Loucy (cell line): Measurements from ENCODE around the gene LGALS7B.
"Not testable (repeated sequence)": the region's sequence is repeated elsewhere in the genome, so short reads cannot be mapped to it uniquely, and the experiment has no call there.

Experiments used
- H2AFZ ChIP-seq: fragments of 200-600 bp; sonication (generic); 2 replicates; pipeline ENCODE4 v1.6.0; 2016; ENCODE audit warnings: antibody characterized with exemption, mild to moderate bottlenecking, low read length, moderate library complexity
- H3F3A ChIP-seq: fragments of 200-600 bp; 2 replicates; pipeline ENCODE4 v1.6.0; 2016; ENCODE audit warnings: antibody characterized with exemption, low read depth, mild to moderate bottlenecking
- H3K27me3 ChIP-seq: fragments of 200-600 bp; sonication (generic); 2 replicates; pipeline ENCODE4 v1.6.1; 2014; ENCODE audit warnings: low read length, mild to moderate bottlenecking; ENCODE audit not compliant: insufficient read depth, poor library complexity, severe bottlenecking
- H3K36me3 ChIP-seq: fragments of 200-600 bp; sonication (generic); 2 replicates; pipeline ENCODE4 v1.6.1; 2016; ENCODE audit warnings: low read length; ENCODE audit not compliant: insufficient read depth
- H3K4me1 ChIP-seq: fragments of 200-600 bp; sonication (generic); 2 replicates; pipeline ENCODE4 v1.5.1; 2014; ENCODE audit warnings: low read length, mild to moderate bottlenecking; ENCODE audit not compliant: insufficient read depth, poor library complexity, severe bottlenecking
- H3K4me2 ChIP-seq: fragments of 200-600 bp; sonication (generic); 2 replicates; pipeline ENCODE4 v1.6.0; 2014; ENCODE audit warnings: antibody characterized with exemption, low read length, low read depth, mild to moderate bottlenecking; ENCODE audit not compliant: poor library complexity, severe bottlenecking
- H3K4me3 ChIP-seq: fragments of 200-600 bp; sonication (generic); 2 replicates; pipeline ENCODE4 v1.5.1; 2014; ENCODE audit warnings: low read length, mild to moderate bottlenecking, mixed read lengths; ENCODE audit not compliant: poor library complexity, severe bottlenecking
- H3K79me2 ChIP-seq: fragments of 200-600 bp; sonication (generic); 2 replicates; pipeline ENCODE4 v1.6.1; 2014; ENCODE audit warnings: low read length; ENCODE audit not compliant: insufficient read depth
- H3K9ac ChIP-seq: fragments of 200-600 bp; sonication (generic); 2 replicates; pipeline ENCODE4 v1.6.0; 2014; ENCODE audit warnings: mild to moderate bottlenecking, low read depth, low read length, moderate library complexity; ENCODE audit not compliant: poor library complexity, severe bottlenecking
- H3K9me2 ChIP-seq: fragments of 200-600 bp; sonication (generic); replicated peaks from 2 replicates; pipeline ENCODE4 v1.6.1; 2016; ENCODE audit warnings: low read depth, low read length, mixed read lengths
- H3K9me3 ChIP-seq: fragments of 200-600 bp; sonication (generic); 2 replicates; pipeline ENCODE4 v1.6.1; 2014; ENCODE audit warnings: mild to moderate bottlenecking, antibody characterized with exemption, low read length, low read depth; ENCODE audit not compliant: insufficient read depth
- H4K20me1 ChIP-seq: fragments of 200-600 bp; sonication (generic); 2 replicates; pipeline ENCODE4 v1.6.0; 2014; ENCODE audit warnings: antibody characterized with exemption, low read length, mild to moderate bottlenecking; ENCODE audit not compliant: insufficient read depth, poor library complexity, severe bottlenecking
- CTCF ChIP-seq: fragments of 200-600 bp; sonication (generic); conservative IDR thresholded peaks from 2 replicates; pipeline ENCODE4 v1.5.1; 2014; ENCODE audit warnings: mild to moderate bottlenecking, antibody characterized with exemption, low read length
- EZH2phosphoT487 ChIP-seq: fragments of 200-600 bp; IDR thresholded peaks from 2 replicates; pipeline ENCODE4 v1.6.1; 2018; ENCODE audit warnings: antibody characterized with exemption, mild to moderate bottlenecking, moderate library complexity, borderline replicate concordance

The LGALS7B gene

GRCh38 chr19:38765214-38765613 is 23.8 kb upstream of the LGALS7B start:
- Histone ChIP-seq H3K4me2 (no peak overlapping the region), H3K36me3 (no peaks in the 10 kb centered on the region), H2AFZ (no peak overlapping the region), H3K9me3 (no peaks in the 10 kb centered on the region), H3K9me2 (no peaks in the 10 kb centered on the region), H3K9ac (no peak overlapping the region), H3K79me2 (no peaks in the 10 kb centered on the region), H3F3A (no peaks in the 10 kb centered on the region), H3K27me3 (no peaks in the 10 kb centered on the region), H3K4me3 (no peak overlapping the region), H3K4me1 (no peaks in the 10 kb centered on the region), H4K20me1 (no peaks in the 10 kb centered on the region)
- TF ChIP-seq EZH2phosphoT487 (no peak), CTCF (no peak)

GRCh38 chr19:38766276-38767047 is 22.5 kb upstream of the LGALS7B start:
- H2AFZ ChIP-seq: no peak overlapping the region
- no peak overlapping the region for H3K4me3 ChIP-seq
- no peaks in the 10 kb centered on the region for H3F3A ChIP-seq
- H3K27me3 ChIP-seq: no peaks in the 10 kb centered on the region
- H3K9me3 ChIP-seq: no peaks in the 10 kb centered on the region
- H3K9me2 ChIP-seq: no peaks in the 10 kb centered on the region
- no peaks in the 10 kb centered on the region for H3K4me1 ChIP-seq
- TF ChIP-seq CTCF (no peak), EZH2phosphoT487 (no peak)
- H3K9ac ChIP-seq: no peak overlapping the region
- H3K36me3 ChIP-seq: no peaks in the 10 kb centered on the region
- no peak overlapping the region for H3K4me2 ChIP-seq
- H3K79me2 ChIP-seq: no peaks in the 10 kb centered on the region
- H4K20me1 ChIP-seq: no peaks in the 10 kb centered on the region

GRCh38 chr19:38769635-38770211 is 19.3 kb upstream of the LGALS7B start:
- Histone ChIP-seq H3K4me3 (no peak overlapping the region), H3K4me1 (no peaks in the 10 kb centered on the region), H2AFZ (no peak overlapping the region; the same call in 1 of the 2 replicates), H3F3A (no peaks in the 10 kb centered on the region), H3K36me3 (no peaks in the 10 kb centered on the region), H4K20me1 (no peaks in the 10 kb centered on the region), H3K9me3 (no peaks in the 10 kb centered on the region), H3K27me3 (no peaks in the 10 kb centered on the region), H3K4me2 (no peak overlapping the region), H3K79me2 (no peaks in the 10 kb centered on the region), H3K9ac (no peak overlapping the region), H3K9me2 (no peaks in the 10 kb centered on the region)
- TF ChIP-seq CTCF: peak; percentile 45
- TF ChIP-seq EZH2phosphoT487: no peak

GRCh38 chr19:38770228-38770948 is 18.6 kb upstream of the LGALS7B start:
- not testable (repeated sequence) for H3F3A ChIP-seq, H3K27me3 ChIP-seq, H4K20me1 ChIP-seq, H3K36me3 ChIP-seq, H2AFZ ChIP-seq, H3K4me2 ChIP-seq, H3K4me1 ChIP-seq, H3K4me3 ChIP-seq, H3K9me2 ChIP-seq, H3K9ac ChIP-seq, H3K79me2 ChIP-seq, H3K9me3 ChIP-seq

- H3K9me2 ChIP-seq, H3K9ac ChIP-seq, H2AFZ ChIP-seq, H3K36me3 ChIP-seq, H3K4me1 ChIP-seq, H3K4me2 ChIP-seq, H3K79me2 ChIP-seq, H3K27me3 ChIP-seq, H3F3A ChIP-seq, H3K9me3 ChIP-seq, H4K20me1 ChIP-seq, H3K4me3 ChIP-seq: not testable (repeated sequence)
These were observed 18.1 kb upstream of the LGALS7B start for GRCh38 chr19:38770949-38771275.
